ENCODE results near the gene SPEF1. TPM values are rescaled to one million over a fixed set of nuclear protein-coding genes. Genes with fewer than 3 reads are reported as not detected.
"Not testable (repeated sequence)": the region's sequence is repeated elsewhere in the genome, so short reads cannot be mapped to it uniquely, and the experiment has no call there.

Gene SPEF1
- total RNA-seq, 1 donor from 2014 or later: under 0.01 TPM

DNA sequence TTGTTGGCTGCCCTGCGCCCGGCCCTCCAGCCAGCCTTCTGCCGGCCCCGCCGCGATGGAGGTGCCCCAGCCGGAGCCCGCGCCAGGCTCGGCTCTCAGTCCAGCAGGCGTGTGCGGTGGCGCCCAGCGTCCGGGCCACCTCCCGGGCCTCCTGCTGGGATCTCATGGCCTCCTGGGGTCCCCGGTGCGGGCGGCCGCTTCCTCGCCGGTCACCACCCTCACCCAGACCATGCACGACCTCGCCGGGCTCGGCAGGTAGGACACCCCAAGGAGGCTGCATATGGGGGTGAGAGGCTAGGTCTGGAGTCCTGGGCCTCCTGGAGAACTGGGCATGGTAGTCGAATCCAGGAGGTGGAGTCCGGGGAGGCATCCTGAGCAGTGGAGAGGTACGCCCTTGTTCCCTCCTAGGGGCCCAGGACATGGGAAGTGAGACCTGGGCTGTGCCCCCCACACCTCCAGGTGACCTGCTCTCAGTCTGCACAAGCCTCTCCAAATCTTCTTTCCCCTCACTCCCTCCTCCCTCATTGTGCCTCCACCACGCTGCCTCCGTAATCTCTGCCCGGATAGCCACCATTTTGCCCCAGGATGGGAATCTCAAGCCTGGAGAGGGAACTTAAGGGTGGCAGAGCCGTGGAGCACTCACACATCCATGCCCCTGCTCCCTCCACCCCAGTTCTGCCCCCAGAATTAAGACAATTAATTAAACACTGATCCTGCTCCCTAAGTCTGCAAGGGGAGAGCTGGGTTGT, 15.4 kb upstream of the SPEF1 start:
- TF ChIP-seq, protein P1, sequence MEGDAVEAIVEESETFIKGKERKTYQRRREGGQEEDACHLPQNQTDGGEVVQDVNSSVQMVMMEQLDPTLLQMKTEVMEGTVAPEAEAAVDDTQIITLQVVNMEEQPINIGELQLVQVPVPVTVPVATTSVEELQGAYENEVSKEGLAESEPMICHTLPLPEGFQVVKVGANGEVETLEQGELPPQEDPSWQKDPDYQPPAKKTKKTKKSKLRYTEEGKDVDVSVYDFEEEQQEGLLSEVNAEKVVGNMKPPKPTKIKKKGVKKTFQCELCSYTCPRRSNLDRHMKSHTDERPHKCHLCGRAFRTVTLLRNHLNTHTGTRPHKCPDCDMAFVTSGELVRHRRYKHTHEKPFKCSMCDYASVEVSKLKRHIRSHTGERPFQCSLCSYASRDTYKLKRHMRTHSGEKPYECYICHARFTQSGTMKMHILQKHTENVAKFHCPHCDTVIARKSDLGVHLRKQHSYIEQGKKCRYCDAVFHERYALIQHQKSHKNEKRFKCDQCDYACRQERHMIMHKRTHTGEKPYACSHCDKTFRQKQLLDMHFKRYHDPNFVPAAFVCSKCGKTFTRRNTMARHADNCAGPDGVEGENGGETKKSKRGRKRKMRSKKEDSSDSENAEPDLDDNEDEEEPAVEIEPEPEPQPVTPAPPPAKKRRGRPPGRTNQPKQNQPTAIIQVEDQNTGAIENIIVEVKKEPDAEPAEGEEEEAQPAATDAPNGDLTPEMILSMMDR (IDR thresholded peaks at IDR 0.05; ENCODE audit: insufficient read depth, low read length, severe bottlenecking): no peak
- Histone ChIP-seq H3K4me3 (ENCODE audit: low read depth, low read length) (peak overlapping the region; percentile 68), H3K27me3 (ENCODE audit: control insufficient read depth, insufficient read depth, low read length) (no peaks in the 10 kb centered on the region), H3K36me3 (ENCODE audit: control insufficient read depth, insufficient read depth, low read length) (peaks cover 12% of the 10 kb centered on the region)
- FAIRE-seq: no peak
- DNase-seq (ENCODE audit: low read depth): no peak

DNA sequence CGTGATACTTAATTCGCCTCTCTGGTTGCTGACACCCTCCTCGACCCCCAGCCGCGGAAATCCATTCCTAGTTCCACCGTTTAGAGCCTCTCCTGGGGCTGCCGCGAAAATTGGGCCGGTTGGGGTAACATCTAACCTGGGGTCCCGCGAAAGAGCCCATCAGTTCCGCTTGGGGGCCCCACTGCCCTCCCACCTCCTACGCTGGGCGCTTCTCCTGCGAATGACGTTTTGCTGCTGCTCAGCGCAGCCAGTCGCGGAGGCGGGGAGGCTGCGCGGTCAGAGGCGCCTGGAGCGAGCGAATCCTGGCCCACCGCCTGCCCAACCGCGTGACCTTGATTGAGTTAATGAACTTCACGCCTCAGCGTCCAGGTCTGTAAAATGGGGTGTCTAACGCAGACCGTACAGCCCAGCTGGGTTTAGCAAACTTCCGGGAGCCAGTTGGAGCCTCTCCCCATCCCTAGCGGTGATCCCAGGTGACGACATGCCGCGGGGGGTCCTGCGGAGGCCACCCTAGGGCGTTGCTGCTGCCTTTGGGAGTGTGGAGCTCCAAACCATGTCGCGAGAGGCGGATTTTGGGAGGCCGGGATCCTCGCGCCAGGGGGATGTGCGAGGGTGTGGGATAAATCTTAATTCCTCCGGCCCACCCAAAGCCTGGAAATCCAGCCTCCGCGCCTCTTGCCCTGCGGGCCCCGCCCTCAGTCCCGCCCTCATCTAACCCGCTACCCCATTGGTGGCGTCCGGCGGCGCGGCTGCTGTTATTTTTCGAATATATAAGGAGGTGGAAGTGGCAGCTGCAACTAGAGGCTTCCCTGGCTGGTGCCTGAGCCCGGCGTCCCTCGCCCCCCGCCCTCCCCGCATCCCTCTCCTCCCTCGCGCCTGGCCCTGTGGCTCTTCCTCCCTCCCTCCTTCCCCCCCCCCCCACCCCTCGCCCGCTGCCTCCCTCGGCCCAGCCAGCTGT, 14.5 kb upstream of the SPEF1 start, which contains the start of gene CDC25B:
CDC25B (plus strand) TSS at position 800 of the 958 bp plus-strand sequence. CDS start 222 bp downstream, outside the sequence.
- peak; percentile 67 for DNase-seq (ENCODE audit: low read depth)
- FAIRE-seq: no peak

DNA sequence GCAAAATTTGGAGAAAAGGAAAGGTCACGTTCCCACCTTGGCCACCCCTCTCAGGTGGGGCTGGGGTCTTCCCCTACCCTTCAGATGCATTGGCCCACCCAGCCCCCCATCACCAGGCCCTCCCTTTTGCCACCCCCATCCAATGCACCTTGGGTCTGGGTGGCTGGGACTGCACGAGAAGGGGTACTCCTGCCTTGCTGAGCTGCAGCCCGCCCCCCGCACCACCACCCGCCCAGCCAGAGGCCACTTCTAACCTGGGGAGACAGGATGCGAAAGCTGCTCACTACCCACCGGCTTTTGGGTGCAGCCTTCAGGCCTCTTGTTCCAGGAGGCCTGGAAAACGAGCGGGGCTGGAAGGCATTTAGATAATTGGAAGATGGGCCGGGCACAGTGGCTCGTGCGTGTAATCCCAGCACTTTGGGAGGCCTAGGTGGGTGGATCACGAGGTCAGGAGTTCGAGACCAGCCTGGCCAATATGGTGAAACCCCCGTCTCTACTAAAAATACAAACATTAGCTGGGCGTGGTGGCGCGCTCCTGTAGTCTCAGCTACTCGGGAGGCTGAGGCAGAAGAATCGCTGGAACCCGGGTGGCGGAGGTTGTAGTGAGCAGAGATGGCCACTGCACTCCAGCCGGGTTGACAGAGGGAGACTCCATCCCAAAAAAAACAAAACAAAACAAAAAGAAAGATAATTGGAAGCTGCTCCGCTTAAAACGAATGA, 13.6 kb upstream of the SPEF1 start:
- peaks cover 4% of the 10 kb centered on the region for H3K36me3 ChIP-seq (ENCODE audit: control insufficient read depth, insufficient read depth, low read length)
- no peaks in the 10 kb centered on the region for H3K27me3 ChIP-seq (ENCODE audit: control insufficient read depth, insufficient read depth, low read length)
- DNase-seq (ENCODE audit: low read depth) (no peak), FAIRE-seq (no peak)
- H3K4me3 ChIP-seq (ENCODE audit: low read depth, low read length): no peak overlapping the region
- TF ChIP-seq, protein P1 (IDR thresholded peaks at IDR 0.05; ENCODE audit: insufficient read depth, low read length, severe bottlenecking): no peak

More for the DNA sequence above, 14.5 kb upstream of the SPEF1 start, which contains the start of gene CDC25B:
- peak within 1 kb of the TSS; percentile 68 for H3K4me3 ChIP-seq (ENCODE audit: low read depth, low read length)
- H3K27me3 ChIP-seq (ENCODE audit: control insufficient read depth, insufficient read depth, low read length): no peaks in the 10 kb centered on the region
- TF ChIP-seq, protein P1 (IDR thresholded peaks at IDR 0.05; ENCODE audit: insufficient read depth, low read length, severe bottlenecking): peak; percentile 41
- peaks cover 9% of the 10 kb centered on the region for H3K36me3 ChIP-seq (ENCODE audit: control insufficient read depth, insufficient read depth, low read length)

DNA sequence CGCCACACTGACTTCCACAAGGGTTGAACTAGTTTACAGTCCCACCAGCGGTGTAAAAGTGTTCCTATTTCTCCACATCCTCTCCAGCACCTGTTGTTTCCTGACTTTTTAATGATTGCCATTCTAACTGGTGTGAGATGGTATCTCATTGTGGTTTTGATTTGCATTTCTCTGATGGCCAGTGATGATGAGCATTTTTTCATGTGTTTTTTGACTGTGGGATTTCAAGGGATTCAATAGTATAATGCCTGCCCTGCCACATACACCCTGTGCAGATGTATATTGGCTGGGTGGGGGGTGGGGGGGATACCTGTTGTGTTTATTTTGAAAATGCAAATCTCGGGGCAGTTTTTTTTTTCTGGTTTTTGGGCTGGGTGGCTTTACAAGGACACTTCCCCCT, 12.9 kb upstream of the SPEF1 start:
- H3K27me3 ChIP-seq (ENCODE audit: control insufficient read depth, insufficient read depth, low read length); DNase-seq (ENCODE audit: low read depth); H3K4me3 ChIP-seq (ENCODE audit: low read depth, low read length); H3K36me3 ChIP-seq (ENCODE audit: control insufficient read depth, insufficient read depth, low read length); FAIRE-seq: not testable (repeated sequence)

DNA sequence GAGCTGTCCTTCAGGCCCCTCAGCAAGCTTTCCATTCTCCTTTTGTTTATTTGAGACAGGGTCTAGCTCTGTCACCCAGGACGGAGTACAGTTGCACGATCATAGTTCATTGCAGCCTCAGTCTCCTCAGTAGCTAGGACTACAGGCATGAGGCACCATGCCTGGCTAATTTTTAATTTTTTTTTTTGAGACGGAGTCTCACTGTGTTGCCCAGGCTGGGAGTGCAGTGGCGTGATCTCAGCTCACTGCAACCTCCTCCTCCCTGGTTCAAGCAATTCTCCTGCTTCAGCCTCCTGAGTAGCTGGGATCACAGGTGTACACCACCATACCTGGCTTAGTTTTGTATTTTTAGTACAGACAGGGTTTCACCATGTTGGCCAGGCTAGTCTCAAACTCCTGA, 8.0 kb upstream of the SPEF1 start:
- H3K36me3 ChIP-seq (ENCODE audit: control insufficient read depth, insufficient read depth, low read length); DNase-seq (ENCODE audit: low read depth); H3K27me3 ChIP-seq (ENCODE audit: control insufficient read depth, insufficient read depth, low read length); FAIRE-seq; H3K4me3 ChIP-seq (ENCODE audit: low read depth, low read length): not testable (repeated sequence)

DNA sequence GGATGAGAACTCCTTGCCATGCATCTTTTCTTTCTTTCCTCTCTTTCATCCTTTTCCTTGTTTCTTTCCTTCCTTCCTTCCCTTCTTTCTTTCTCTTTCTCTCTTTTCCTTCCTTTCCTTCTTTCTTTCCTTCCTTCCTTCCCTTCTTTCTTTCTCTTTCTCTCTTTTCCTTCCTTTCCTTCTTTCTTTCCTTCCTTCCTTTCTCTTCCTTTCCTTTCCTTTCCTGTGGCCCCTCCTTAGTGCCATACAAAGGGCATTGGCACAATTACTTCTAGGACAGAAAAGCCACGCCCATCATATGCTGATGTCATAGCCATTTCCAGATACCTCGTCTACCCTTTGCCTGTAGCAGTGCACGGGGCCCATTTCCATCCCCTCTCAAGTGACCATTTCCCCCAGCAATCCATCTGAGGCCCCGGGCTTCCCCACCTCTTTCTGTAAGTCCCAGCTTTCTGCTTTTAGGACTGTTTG, 7.5 kb upstream of the SPEF1 start:
- TF ChIP-seq, protein P1 (IDR thresholded peaks at IDR 0.05; ENCODE audit: insufficient read depth, low read length, severe bottlenecking): no peak
- Histone ChIP-seq H3K4me3 (ENCODE audit: low read depth, low read length) (no peak overlapping the region), H3K36me3 (ENCODE audit: control insufficient read depth, insufficient read depth, low read length) (peaks cover 5% of the 10 kb centered on the region), H3K27me3 (ENCODE audit: control insufficient read depth, insufficient read depth, low read length) (no peaks in the 10 kb centered on the region)
- no peak for DNase-seq (ENCODE audit: low read depth)
- no peak for FAIRE-seq
